ENCODE results near the gene RCOR2. TPM values are rescaled to one million over a fixed set of nuclear protein-coding genes. Genes with fewer than 3 reads are reported as not detected.
"Not testable (repeated sequence)": the region's sequence is repeated elsewhere in the genome, so short reads cannot be mapped to it uniquely, and the experiment has no call there.

Gene RCOR2
- total and polyA plus RNA-seq, 2 experiments from 2014 or later, result 34.7 to 74.2 TPM

GRCh38 chr11:63869683-63870082 lies 47.3 kb downstream of the RCOR2 start:
- H3K4me3 ChIP-seq, result no peak overlapping the region
- H3K4me1 ChIP-seq (ENCODE audit: low read depth), result peaks cover 31% of the 10 kb centered on the region
- DNase-seq (ENCODE audit: low read depth in 1 of 2, low spot score in 1 of 2), result no peak
- H3K9me3 ChIP-seq (ENCODE audit: low read depth), result no peaks in the 10 kb centered on the region
- peak overlapping the region; percentile 89 for H3K27ac ChIP-seq
- no peaks in the 10 kb centered on the region for H3K36me3 ChIP-seq
- H3K27me3 ChIP-seq, result no peaks in the 10 kb centered on the region
- no peak for TF ChIP-seq CTCF (IDR thresholded peaks at IDR 0.05; ENCODE audit: low read depth, low read length)

- Histone ChIP-seq H3K9me3 (ENCODE audit: low read depth) (no peaks in the 10 kb centered on the region), H3K4me1 (ENCODE audit: low read depth) (peaks cover 26% of the 10 kb centered on the region), H3K27ac (no peak overlapping the region), H3K27me3 (no peaks in the 10 kb centered on the region), H3K4me3 (no peak overlapping the region), H3K36me3 (no peaks in the 10 kb centered on the region)
- no peak for TF ChIP-seq CTCF (IDR thresholded peaks at IDR 0.05; ENCODE audit: low read depth, low read length)
- no peak for DNase-seq (ENCODE audit: low read depth in 1 of 2, low spot score in 1 of 2)
Observed at GRCh38 chr11:63869171-63869591, 47.8 kb downstream of the RCOR2 start.

- H3K36me3 ChIP-seq, result no peaks in the 10 kb centered on the region
- no peak for TF ChIP-seq CTCF (IDR thresholded peaks at IDR 0.05; ENCODE audit: low read depth, low read length)
- no peak overlapping the region for H3K27ac ChIP-seq
- no peaks in the 10 kb centered on the region for H3K9me3 ChIP-seq (ENCODE audit: low read depth)
- peak in 1 of 2 donors; percentile 27 for DNase-seq (ENCODE audit: low read depth in 1 of 2, low spot score in 1 of 2)
- peaks cover 20% of the 10 kb centered on the region for H3K4me1 ChIP-seq (ENCODE audit: low read depth)
- no peak overlapping the region for H3K4me3 ChIP-seq
- H3K27me3 ChIP-seq, result no peaks in the 10 kb centered on the region
Observed at GRCh38 chr11:63868399-63869064, 48.4 kb downstream of the RCOR2 start.

GRCh38 chr11:63867511-63867910 lies 49.5 kb downstream of the RCOR2 start:
- Histone ChIP-seq H3K36me3 (peaks cover 3% of the 10 kb centered on the region), H3K27ac (peak overlapping the region; percentile 1), H3K9me3 (ENCODE audit: low read depth) (no peaks in the 10 kb centered on the region), H3K4me3 (no peak overlapping the region), H3K4me1 (ENCODE audit: low read depth) (peaks cover 12% of the 10 kb centered on the region), H3K27me3 (no peaks in the 10 kb centered on the region)
- no peak for TF ChIP-seq CTCF (IDR thresholded peaks at IDR 0.05; ENCODE audit: low read depth, low read length)
- no peak for DNase-seq (ENCODE audit: low read depth in 1 of 2, low spot score in 1 of 2)

GRCh38 chr11:63866211-63866610 lies 50.8 kb downstream of the RCOR2 start:
- H3K36me3 ChIP-seq, result peaks cover 3% of the 10 kb centered on the region
- H3K27me3 ChIP-seq, result no peaks in the 10 kb centered on the region
- H3K4me3 ChIP-seq, result no peak overlapping the region
- H3K27ac ChIP-seq, result no peak overlapping the region
- no peak for TF ChIP-seq CTCF (IDR thresholded peaks at IDR 0.05; ENCODE audit: low read depth, low read length)
- H3K4me1 ChIP-seq (ENCODE audit: low read depth), result peaks cover 9% of the 10 kb centered on the region
- no peaks in the 10 kb centered on the region for H3K9me3 ChIP-seq (ENCODE audit: low read depth)
- DNase-seq (ENCODE audit: low read depth in 1 of 2, low spot score in 1 of 2), result peak in 1 of 2 donors; percentile 77

GRCh38 chr11:63863620-63864019 lies 53.3 kb downstream of the RCOR2 start:
- not testable (repeated sequence) for H3K36me3 ChIP-seq; H3K4me1 ChIP-seq (ENCODE audit: low read depth); H3K9me3 ChIP-seq (ENCODE audit: low read depth); H3K4me3 ChIP-seq; H3K27me3 ChIP-seq; DNase-seq (ENCODE audit: low read depth in 1 of 2, low spot score in 1 of 2); H3K27ac ChIP-seq

Data from cardiac muscle cell (in vitro differentiated cells and primary cell).